Measurements from ENCODE around the gene PDX1. TPM values are rescaled to one million over a fixed set of nuclear protein-coding genes. Genes with fewer than 3 reads are reported as not detected.
A peak's percentile ranks its signal among the peaks of the same experiment; 100 is the strongest.

PDX1 gene
- total RNA-seq, 8 experiments from 2014 or later = 0.10 to 0.71 (median 0.22) TPM; not detected in 4

GRCh38 chr13:27926644-27927434, 7.0 kb downstream of the PDX1 start:
- ATAC-seq (replicated peaks in 6 of 8) = peak in 1 of 8 experiments; percentile 24
- in situ Hi-C loops (cut with MboI; ENCODE audit: low pct_unique_long_range_greater_than_20kb in 2 of 9, low sequenced_read_pairs in 9 of 9, unreplicated experiment in 9 of 9) = no loop called here
- Histone ChIP-seq H3K4me3 (no peak overlapping the region), H3K4me1 (replicated peaks in 1 of 2) (peaks cover 0 to 4% of the 10 kb centered on the region in 2 donors), H3K27ac (no peak overlapping the region)
- 0 to 5% (median 2%) methylated on average over 2 to 25 of the region's 35 CpGs; no CpG with 5 or more reads in 3 of the 10 experiments for WGBS, 10 experiments

- Histone ChIP-seq H3K4me1 (replicated peaks in 1 of 2) (peaks cover 0 to 4% of the 10 kb centered on the region in 2 donors), H3K4me3 (no peak overlapping the region), H3K27ac (no peak overlapping the region)
- in situ Hi-C loops (cut with MboI; ENCODE audit: low pct_unique_long_range_greater_than_20kb in 2 of 9, low sequenced_read_pairs in 9 of 9, unreplicated experiment in 9 of 9) = no loop called here
- WGBS, 10 experiments = 0 to 10% (median 3%) methylated on average over 4 to 26 of the region's 53 CpGs; no CpG with 5 or more reads in 3 of the 10 experiments
- ATAC-seq (replicated peaks in 6 of 8) = no peak
Observed at GRCh38 chr13:27927444-27928352, 7.9 kb downstream of the PDX1 start.

- Histone ChIP-seq H3K4me3 (no peak overlapping the region), H3K4me1 (replicated peaks in 1 of 2) (peaks cover 0 to 4% of the 10 kb centered on the region in 2 donors), H3K27ac (no peak overlapping the region)
- ATAC-seq (replicated peaks in 6 of 8) = no peak
- in situ Hi-C loops (cut with MboI; ENCODE audit: low pct_unique_long_range_greater_than_20kb in 2 of 9, low sequenced_read_pairs in 9 of 9, unreplicated experiment in 9 of 9) = no loop called here
- WGBS, 10 experiments = 0 to 40% (median 2%) methylated on average over 1 to 14 of the region's 26 CpGs; no CpG with 5 or more reads in 1 of the 10 experiments
Observed at GRCh38 chr13:27928353-27928804, 8.6 kb downstream of the PDX1 start.

GRCh38 chr13:27928805-27929753, 9.3 kb downstream of the PDX1 start:
- in situ Hi-C loops (cut with MboI; ENCODE audit: low pct_unique_long_range_greater_than_20kb in 2 of 9, low sequenced_read_pairs in 9 of 9, unreplicated experiment in 9 of 9) = no loop called here

GRCh38 chr13:27929868-27930267, 10.1 kb downstream of the PDX1 start:
- in situ Hi-C loops (cut with MboI; ENCODE audit: low pct_unique_long_range_greater_than_20kb in 2 of 9, low sequenced_read_pairs in 9 of 9, unreplicated experiment in 9 of 9) = no loop called here
- Histone ChIP-seq H3K4me1 (replicated peaks in 1 of 2) (no peaks in the 10 kb centered on the region), H3K27ac (no peak overlapping the region), H3K4me3 (no peak overlapping the region)
- ATAC-seq (replicated peaks in 6 of 8) = no peak

More at GRCh38 chr13:27928805-27929753, 9.3 kb downstream of the PDX1 start:
- WGBS, 10 experiments = 0 to 24% (median 0%) methylated on average over 1 to 32 of the region's 48 CpGs; no CpG with 5 or more reads in 1 of the 10 experiments
- Histone ChIP-seq H3K4me1 (replicated peaks in 1 of 2) (peaks cover 0 to under 1% of the 10 kb centered on the region in 2 donors), H3K27ac (no peak overlapping the region), H3K4me3 (no peak overlapping the region)
- ATAC-seq (replicated peaks in 6 of 8) = peak in 1 of 8 experiments; percentile 22

GRCh38 chr13:27933118-27933517, 13.3 kb downstream of the PDX1 start:
- in situ Hi-C loops (cut with MboI; ENCODE audit: low pct_unique_long_range_greater_than_20kb in 2 of 9, low sequenced_read_pairs in 9 of 9, unreplicated experiment in 9 of 9) = no loop called here
- ATAC-seq (replicated peaks in 6 of 8) = no peak
- WGBS, 10 experiments = 0 to 67% (median 40%) methylated on average over 1 of the region's 1 CpG; no CpG with 5 or more reads in 5 of the 10 experiments
- no peak overlapping the region for H3K4me3 ChIP-seq
- H3K27ac ChIP-seq = no peak overlapping the region
- H3K4me1 ChIP-seq (replicated peaks in 1 of 2) = no peaks in the 10 kb centered on the region

- Histone ChIP-seq H3K27ac (no peak overlapping the region), H3K4me3 (no peak overlapping the region), H3K4me1 (replicated peaks in 1 of 2) (no peaks in the 10 kb centered on the region)
- ATAC-seq (replicated peaks in 6 of 8) = no peak
- WGBS, 10 experiments = 43 to 100% (median 76%) methylated on average over 1 to 2 of the region's 2 CpGs; no CpG with 5 or more reads in 2 of the 10 experiments
- in situ Hi-C loops (cut with MboI; ENCODE audit: low pct_unique_long_range_greater_than_20kb in 2 of 9, low sequenced_read_pairs in 9 of 9, unreplicated experiment in 9 of 9) = no loop called here
Observed at GRCh38 chr13:27933580-27934328, 14.0 kb downstream of the PDX1 start.

GRCh38 chr13:27942972-27943371, 23.2 kb downstream of the PDX1 start:
- WGBS, 10 experiments = 0 to 100% (median 80%) methylated on average over 1 of the region's 1 CpG; no CpG with 5 or more reads in 3 of the 10 experiments
- Histone ChIP-seq H3K4me1 (replicated peaks in 1 of 2) (no peaks in the 10 kb centered on the region), H3K27ac (no peak overlapping the region), H3K4me3 (no peak overlapping the region)
- ATAC-seq (replicated peaks in 6 of 8) = peak in 2 of 8 experiments; percentile 60 to 64
- in situ Hi-C loops (cut with MboI; ENCODE audit: low pct_unique_long_range_greater_than_20kb in 2 of 9, low sequenced_read_pairs in 9 of 9, unreplicated experiment in 9 of 9) = no loop called here

GRCh38 chr13:27952876-27953675, 33.3 kb downstream of the PDX1 start:
- Histone ChIP-seq H3K4me1 (replicated peaks in 1 of 2) (no peaks in the 10 kb centered on the region), H3K27ac (no peak overlapping the region), H3K4me3 (peak overlapping the region in 3 of 5 donors; percentile 38 to 49 (median 48))
- no peak for ATAC-seq (replicated peaks in 6 of 8)
- WGBS, 10 experiments = 12 to 77% (median 38%) methylated on average over 2 to 20 of the region's 30 CpGs; no CpG with 5 or more reads in 1 of the 10 experiments
- in situ Hi-C loops (cut with MboI; ENCODE audit: low pct_unique_long_range_greater_than_20kb in 2 of 9, low sequenced_read_pairs in 9 of 9, unreplicated experiment in 9 of 9) = loop anchor here in 1 of 9 experiments (25.0 kb wide), 1 partner anchor 116 kb away; no protein-coding TSS in a partner anchor

GRCh38 chr13:27953676-27954405, 34.0 kb downstream of the PDX1 start:
- ATAC-seq (replicated peaks in 6 of 8) = peak; percentile 98 to 100 (median 99)
- H3K27ac ChIP-seq = no peak overlapping the region
- in situ Hi-C loops (cut with MboI; ENCODE audit: low pct_unique_long_range_greater_than_20kb in 2 of 9, low sequenced_read_pairs in 9 of 9, unreplicated experiment in 9 of 9) = loop anchor here in 1 of 9 experiments (25.0 kb wide), 1 partner anchor 117 kb away; no protein-coding TSS in a partner anchor
- peak overlapping the region; percentile 26 to 49 (median 38) for H3K4me3 ChIP-seq
- 0% methylated on average over 5 to 7 of the region's 71 CpGs; no CpG with 5 or more reads in 8 of the 10 experiments for WGBS, 10 experiments
- no peaks in the 10 kb centered on the region for H3K4me1 ChIP-seq (replicated peaks in 1 of 2)
